Right cardiac atrium (tissue), 5 donors: ENCODE results near the gene TNFRSF1A. TPM values are rescaled to one million over a fixed set of nuclear protein-coding genes. Genes with fewer than 3 reads are reported as not detected.
A peak's percentile ranks its signal among the peaks of the same experiment; 100 is the strongest.

Experiments
- ATAC-seq, 2 donors: fragments of 200-7000 bp; cut with Tn5 transposase; one replicate each; pipeline versions ENCODE4 v1.8.0 to v1.9.1; 2020; ENCODE audit warnings: moderate library complexity in 2 of 2, mild to moderate bottlenecking in 1 of 2
- DNase-seq, 3 donors: peaks; one replicate each; pipeline ENCODE4 v3.0.0-alpha.2; 2020
- H3K27ac ChIP-seq: one replicate; pipeline ENCODE4 v1.5.1; 2013; ENCODE audit warnings: mild to moderate bottlenecking, low read length, control low read depth, moderate library complexity
- H3K27me3 ChIP-seq: one replicate; pipeline ENCODE4 v1.6.1; 2013; ENCODE audit not compliant: control insufficient read depth, insufficient read depth
- H3K4me1 ChIP-seq: one replicate; pipeline ENCODE4 v1.6.1; 2013; ENCODE audit warnings: low read length; ENCODE audit not compliant: control insufficient read depth, insufficient read depth
- H3K4me3 ChIP-seq: one replicate; pipeline ENCODE4 v1.5.1; 2013; ENCODE audit warnings: low read length, control low read depth
- H3K9me3 ChIP-seq: one replicate; pipeline ENCODE4 v1.6.1; 2013; ENCODE audit warnings: low read length; ENCODE audit not compliant: control insufficient read depth
- WGBS: extraction: QIAGEN DNeasy Blood & Tissue Kit; methylation state at CpG from one replicate; pipeline ENCODE4 v1.1.7; 2013; 5-methylcytosine and 5-hydroxymethylcytosine counted together
- intact Hi-C, 4 donors: fragments of 100-400 bp; cut with DNase I; formaldehyde crosslinking; loops; one replicate each; pipeline versions ENCODE4 v1.11.0 to v1.14.0; 2022 to 2023
- polyA plus RNA-seq: library from polyadenylated mRNA; stranded (reverse); fragments of 200-250 nt; gene quantifications from one replicate; pipeline ENCODE4 v1.2.3, GENCODE V29; 2013
- total RNA-seq, 4 donors: library from RNA; stranded (reverse); fragmentation: NEBNext Ultra II Directional; extraction: Animal tissue kit (Norgen Biotek cat#: 25700); gene quantifications; one replicate each; pipeline ENCODE4 v1.2.1, GENCODE V29; 2021
- donor health status: healthy with polysubstance abuse.
- donor health status: DM: no; HTN: yes; CAD: no.
- donor health status: DM: no; HTN: no; CAD: no.
- donor health status: DM: no; HTN: yes; CAD: no; lungs with severe emphysema.
- donor health status: DM: yes; HTN: yes; CAD: no.

TNFRSF1A gene
- total and polyA plus RNA-seq, 5 donors: 41.3 to 103 (median 75.0) TPM

- Histone ChIP-seq H3K27ac (peak overlapping the region; percentile 6), H3K4me1 (peaks cover 11% of the 10 kb centered on the region), H3K9me3 (no peaks in the 10 kb centered on the region), H3K4me3 (no peak overlapping the region), H3K27me3 (no peaks in the 10 kb centered on the region)
- intact Hi-C loops: loop anchor here in 2 of 4 donors (2.0 to 5.0 kb wide), 5 partner anchors 83 to 293 kb away; no protein-coding TSS in a partner anchor
- DNase-seq (peak in 1 of 3 donors; percentile 69), ATAC-seq (peak in 1 of 2 donors; percentile 71)
- WGBS: 73% methylated on average over 2 of the region's 2 CpGs
Observed at GRCh38 chr12:6280053-6280469, 61.8 kb downstream of the TNFRSF1A start.

GRCh38 chr12:6279631-6280030 is 62.2 kb downstream of the TNFRSF1A start:
- no peak for DNase-seq
- no peak overlapping the region for H3K4me3 ChIP-seq
- peaks cover 11% of the 10 kb centered on the region for H3K4me1 ChIP-seq
- peak in 1 of 2 donors; percentile 0 for ATAC-seq
- no peaks in the 10 kb centered on the region for H3K27me3 ChIP-seq
- intact Hi-C loops: loop anchor here (2.0 to 5.0 kb wide), 5 partner anchors 82 to 292 kb away; no protein-coding TSS in a partner anchor
- WGBS: 90% methylated on average over 8 of the region's 8 CpGs
- H3K9me3 ChIP-seq: no peaks in the 10 kb centered on the region
- no peak overlapping the region for H3K27ac ChIP-seq

GRCh38 chr12:6279256-6279628 is 62.6 kb downstream of the TNFRSF1A start:
- no peaks in the 10 kb centered on the region for H3K27me3 ChIP-seq
- DNase-seq: no peak
- H3K27ac ChIP-seq: no peak overlapping the region
- WGBS: 89% methylated on average over 12 of the region's 12 CpGs
- ATAC-seq: no peak
- intact Hi-C loops: loop anchor here in 2 of 4 donors (2.0 to 5.0 kb wide), 2 partner anchors 82 to 84 kb away; no protein-coding TSS in a partner anchor
- no peak overlapping the region for H3K4me3 ChIP-seq
- H3K4me1 ChIP-seq: peaks cover 11% of the 10 kb centered on the region
- H3K9me3 ChIP-seq: no peaks in the 10 kb centered on the region

Other genes starting within 250 kb of the TNFRSF1A start
- 100 to 1,000 TPM; 144 to 388 (median 269) TPM for gene VWF, start 217.4 kb downstream of the TNFRSF1A start, total RNA-seq
- gene VWF, start 217.4 kb downstream of the TNFRSF1A start, polyA plus RNA-seq: 181 TPM
- gene CD9, start 141.7 kb downstream of the TNFRSF1A start, total RNA-seq: 100 to 1,000 TPM; 117 to 248 (median 134) TPM
- gene CD9, start 141.7 kb downstream of the TNFRSF1A start, polyA plus RNA-seq: 212 TPM
- gene PLEKHG6, start 31.4 kb downstream of the TNFRSF1A start, total RNA-seq: under 1 TPM in 1 of 4 donors, not detected in 3; 0.64 TPM
- 1.5 TPM for gene PLEKHG6, start 31.4 kb downstream of the TNFRSF1A start, polyA plus RNA-seq
- under 1 TPM; 0.08 to 0.80 (median 0.50) TPM for gene SCNN1A, start 33.5 kb upstream of the TNFRSF1A start, total RNA-seq
- gene SCNN1A, start 33.5 kb upstream of the TNFRSF1A start, polyA plus RNA-seq: 0.23 TPM
- 10 to 100 TPM; 37.6 to 54.2 (median 40.3) TPM for gene LTBR, start 42.1 kb upstream of the TNFRSF1A start, total RNA-seq
- gene LTBR, start 42.1 kb upstream of the TNFRSF1A start, polyA plus RNA-seq: 30.8 TPM
- gene CD27, start 102.9 kb upstream of the TNFRSF1A start, total RNA-seq: under 1 TPM in 3 of 4 donors, not detected in 1; 0.29 to 0.80 (median 0.33) TPM
- 0.27 TPM for gene CD27, start 102.9 kb upstream of the TNFRSF1A start, polyA plus RNA-seq
- 10 to 100 TPM; 14.2 to 19.5 (median 17.1) TPM for gene TAPBPL, start 110.0 kb upstream of the TNFRSF1A start, total RNA-seq
- gene TAPBPL, start 110.0 kb upstream of the TNFRSF1A start, polyA plus RNA-seq: 17.2 TPM
- 1 to 10 TPM; 3.6 to 9.0 (median 6.1) TPM for gene VAMP1, start 128.6 kb upstream of the TNFRSF1A start, total RNA-seq
- gene VAMP1, start 128.6 kb upstream of the TNFRSF1A start, polyA plus RNA-seq: 4.7 TPM
- 100 to 1,000 TPM; 192 to 233 (median 213) TPM for gene MRPL51, start 151.2 kb upstream of the TNFRSF1A start, total RNA-seq
- gene MRPL51, start 151.2 kb upstream of the TNFRSF1A start, polyA plus RNA-seq: 180 TPM
- gene NCAPD2, start 152.0 kb upstream of the TNFRSF1A start, total RNA-seq: 10 to 100 TPM; 13.5 to 16.8 (median 14.6) TPM
- 5.7 TPM for gene NCAPD2, start 152.0 kb upstream of the TNFRSF1A start, polyA plus RNA-seq
- 1,000 to 10,000 TPM; 3,735 to 4,618 (median 3,904) TPM for gene GAPDH, start 192.4 kb upstream of the TNFRSF1A start, total RNA-seq
- gene GAPDH, start 192.4 kb upstream of the TNFRSF1A start, polyA plus RNA-seq: 4,983 TPM
- 10 to 100 TPM; 15.1 to 23.6 (median 19.1) TPM for gene IFFO1, start 214.0 kb upstream of the TNFRSF1A start, total RNA-seq
- gene IFFO1, start 214.0 kb upstream of the TNFRSF1A start, polyA plus RNA-seq: 15.7 TPM
- gene NOP2, start 226.2 kb upstream of the TNFRSF1A start, total RNA-seq: 10 to 100 TPM; 15.1 to 27.5 (median 16.5) TPM
- 9.6 TPM for gene NOP2, start 226.2 kb upstream of the TNFRSF1A start, polyA plus RNA-seq